ENCODE data around the gene SEC63.
"Not testable (repeated sequence)": the region's sequence is repeated elsewhere in the genome, so short reads cannot be mapped to it uniquely, and the experiment has no call there.

DNA sequence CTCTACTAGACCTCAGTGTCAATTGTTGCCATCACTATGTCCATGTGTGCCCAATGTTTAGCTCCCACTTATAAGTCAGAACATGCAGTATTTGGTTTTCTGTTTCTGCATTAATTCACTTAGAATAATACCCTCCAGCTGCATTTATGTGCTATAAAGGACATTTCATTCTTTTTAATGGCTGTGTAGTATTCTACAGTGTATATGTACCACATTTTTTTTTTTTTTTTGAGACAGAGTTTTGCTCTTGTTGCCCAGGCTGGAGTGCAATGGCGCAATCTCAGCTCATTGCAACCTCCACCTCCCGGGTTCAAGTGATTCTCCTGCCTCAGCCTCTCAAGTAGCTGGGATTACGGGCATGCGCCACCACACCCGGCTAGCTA, 21.1 kb downstream of the SEC63 start:
- TF ChIP-seq, protein P1, sequence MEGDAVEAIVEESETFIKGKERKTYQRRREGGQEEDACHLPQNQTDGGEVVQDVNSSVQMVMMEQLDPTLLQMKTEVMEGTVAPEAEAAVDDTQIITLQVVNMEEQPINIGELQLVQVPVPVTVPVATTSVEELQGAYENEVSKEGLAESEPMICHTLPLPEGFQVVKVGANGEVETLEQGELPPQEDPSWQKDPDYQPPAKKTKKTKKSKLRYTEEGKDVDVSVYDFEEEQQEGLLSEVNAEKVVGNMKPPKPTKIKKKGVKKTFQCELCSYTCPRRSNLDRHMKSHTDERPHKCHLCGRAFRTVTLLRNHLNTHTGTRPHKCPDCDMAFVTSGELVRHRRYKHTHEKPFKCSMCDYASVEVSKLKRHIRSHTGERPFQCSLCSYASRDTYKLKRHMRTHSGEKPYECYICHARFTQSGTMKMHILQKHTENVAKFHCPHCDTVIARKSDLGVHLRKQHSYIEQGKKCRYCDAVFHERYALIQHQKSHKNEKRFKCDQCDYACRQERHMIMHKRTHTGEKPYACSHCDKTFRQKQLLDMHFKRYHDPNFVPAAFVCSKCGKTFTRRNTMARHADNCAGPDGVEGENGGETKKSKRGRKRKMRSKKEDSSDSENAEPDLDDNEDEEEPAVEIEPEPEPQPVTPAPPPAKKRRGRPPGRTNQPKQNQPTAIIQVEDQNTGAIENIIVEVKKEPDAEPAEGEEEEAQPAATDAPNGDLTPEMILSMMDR (conservative IDR thresholded peaks at IDR 0.05 in 1 of 2, IDR thresholded peaks at IDR 0.05 in 1 of 2; ENCODE audit: low read depth in 1 of 2, low read length in 2 of 2), result not testable (repeated sequence)
- not testable (repeated sequence) for TF ChIP-seq EZH2 (IDR thresholded peaks at IDR 0.05; ENCODE audit: low read length, missing control alignments)

All from fibroblast of lung (primary cell).